ENCODE results near the gene MYZAP. TPM values are rescaled to one million over a fixed set of nuclear protein-coding genes. Genes with fewer than 3 reads are reported as not detected.

MYZAP gene
- total and polyA plus RNA-seq, 10 of the 15 experiments (the other 5 are each of a cell fraction or from before 2014, with no cell fraction given) = not detected

DNA sequence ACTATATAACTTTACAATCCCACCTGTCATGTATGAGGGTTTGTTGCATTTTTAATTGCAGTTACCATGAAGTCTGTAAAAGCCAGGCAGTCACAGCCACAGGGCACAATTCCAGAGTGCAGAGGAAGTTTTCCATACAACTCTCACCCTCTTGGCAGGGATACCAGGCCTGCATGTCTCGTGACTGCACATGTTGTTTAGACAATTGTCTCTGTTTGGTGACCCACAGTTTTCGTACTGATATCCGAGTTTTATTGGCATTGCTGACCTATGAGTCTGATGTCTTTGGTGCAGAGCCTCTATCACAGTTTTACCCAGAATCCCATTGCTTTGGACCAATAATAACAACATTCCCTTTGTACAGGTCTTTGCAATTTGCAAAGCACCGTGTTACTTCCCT is 24.9 kb upstream of the MYZAP start:
- BruUV-seq (replicated peaks) = no TSS peak

More for the DNA sequence above, 24.9 kb upstream of the MYZAP start:
- in situ Hi-C loops (cut with MboI) (loop anchor here (10.0 kb wide), 1 partner anchor 298 kb away; no protein-coding TSS in a partner anchor), intact Hi-C loops (cut with micrococcal nuclease; ENCODE audit: unreplicated experiment) (loop anchor here (10.0 kb wide), 2 partner anchors 168 to 498 kb away; partner anchors contain the start of gene ALDH1A2)
- ATAC-seq (no peak), DNase-seq (ENCODE audit: low read depth, low spot score) (no peak), FAIRE-seq (no peak)
- H3K4me3 ChIP-seq = no peak overlapping the region
- ChIA-PET RAD21 (ENCODE audit: unreplicated experiment) (no interaction called here), SMC1A (ENCODE audit: uncharacterized antibody, unreplicated experiment) (no interaction called here), POLR2A (no interaction called here), CTCF (interaction anchor here (4.4 kb wide), 1 partner anchor 25 kb away, joined by 18 read pairs; no protein-coding TSS in a partner anchor)
- no peak for TF ChIP-seq RAD21 (IDR thresholded peaks at IDR 0.05; ENCODE audit: insufficient read depth, low read depth, low read length)
- TF ChIP-seq MYB (IDR thresholded peaks at IDR 0.05; ENCODE audit: borderline replicate concordance, low read depth, low read length) = no peak
- TF ChIP-seq JUND (IDR thresholded peaks at IDR 0.05; ENCODE audit: low read depth, low read length) = no peak
- TF ChIP-seq ZBTB33 (IDR thresholded peaks at IDR 0.05) = no peak
- TF ChIP-seq MEF2B (IDR thresholded peaks at IDR 0.05; ENCODE audit: partially characterized antibody, poor library complexity, severe bottlenecking) = no peak
- TF ChIP-seq RAD51 (IDR thresholded peaks at IDR 0.05) = no peak
- TF ChIP-seq PAX5 (IDR thresholded peaks at IDR 0.05; ENCODE audit: borderline replicate concordance, low read depth, low read length) = no peak
- no peaks in the 10 kb centered on the region for H3K27me3 ChIP-seq (replicated peaks in 1 of 2; ENCODE audit: control insufficient read depth in 2 of 2, insufficient read depth in 2 of 2, low read length in 1 of 2)
- no peak overlapping the region for H3K4me2 ChIP-seq (ENCODE audit: control insufficient read depth, insufficient read depth)
- 24% methylated on average over 4 of the region's 4 CpGs for WGBS (ENCODE audit: insufficient coverage, insufficient replicate concordance, low lambda C conversion rate, missing lambda C conversion rate)
- H3K27ac ChIP-seq (ENCODE audit: control insufficient read depth, insufficient read depth) = no peak overlapping the region
- no peaks in the 10 kb centered on the region for H4K20me1 ChIP-seq (ENCODE audit: control insufficient read depth, insufficient read depth)
- no peak overlapping the region for H2AFZ ChIP-seq (ENCODE audit: control insufficient read depth, low read depth, low read length)
- no peaks in the 10 kb centered on the region for H3K79me2 ChIP-seq (ENCODE audit: control insufficient read depth, insufficient read depth, low read length)
- no peak overlapping the region for H3K9ac ChIP-seq (ENCODE audit: control insufficient read depth, insufficient read depth, low read length)
- no peaks in the 10 kb centered on the region for H3K9me3 ChIP-seq (replicated peaks; ENCODE audit: control insufficient read depth, insufficient read depth, low read length)
- H3K4me1 ChIP-seq (ENCODE audit: control insufficient read depth, insufficient read depth, low read length) = no peaks in the 10 kb centered on the region
- no peaks in the 10 kb centered on the region for H3K36me3 ChIP-seq (ENCODE audit: control insufficient read depth in 2 of 2, insufficient read depth in 2 of 2, low read length in 1 of 2)

Measured in GM12878 (cell line).